Measurements from ENCODE around the gene CCL3. TPM values are rescaled to one million over a fixed set of nuclear protein-coding genes. Genes with fewer than 3 reads are reported as not detected.
"Not testable (repeated sequence)": the region's sequence is repeated elsewhere in the genome, so short reads cannot be mapped to it uniquely, and the experiment has no call there.

Gene CCL3
- total RNA-seq, 3 donors from 2014 or later, result 1.5 to 4.3 (median 4.1) TPM

GRCh38 chr17:36095992-36096391 lies 6.0 kb upstream of the CCL3 start:
- no peak for DNase-seq

GRCh38 chr17:36094746-36095145 lies 4.8 kb upstream of the CCL3 start:
- Histone ChIP-seq H3K4me1 (ENCODE audit: low read depth) (no peaks in the 10 kb centered on the region), H3K4me3 (no peak overlapping the region), H3K9me3 (no peaks in the 10 kb centered on the region), H3K36me3 (ENCODE audit: low read depth) (no peaks in the 10 kb centered on the region)
- ATAC-seq, result no peak
- TF ChIP-seq, protein P1, sequence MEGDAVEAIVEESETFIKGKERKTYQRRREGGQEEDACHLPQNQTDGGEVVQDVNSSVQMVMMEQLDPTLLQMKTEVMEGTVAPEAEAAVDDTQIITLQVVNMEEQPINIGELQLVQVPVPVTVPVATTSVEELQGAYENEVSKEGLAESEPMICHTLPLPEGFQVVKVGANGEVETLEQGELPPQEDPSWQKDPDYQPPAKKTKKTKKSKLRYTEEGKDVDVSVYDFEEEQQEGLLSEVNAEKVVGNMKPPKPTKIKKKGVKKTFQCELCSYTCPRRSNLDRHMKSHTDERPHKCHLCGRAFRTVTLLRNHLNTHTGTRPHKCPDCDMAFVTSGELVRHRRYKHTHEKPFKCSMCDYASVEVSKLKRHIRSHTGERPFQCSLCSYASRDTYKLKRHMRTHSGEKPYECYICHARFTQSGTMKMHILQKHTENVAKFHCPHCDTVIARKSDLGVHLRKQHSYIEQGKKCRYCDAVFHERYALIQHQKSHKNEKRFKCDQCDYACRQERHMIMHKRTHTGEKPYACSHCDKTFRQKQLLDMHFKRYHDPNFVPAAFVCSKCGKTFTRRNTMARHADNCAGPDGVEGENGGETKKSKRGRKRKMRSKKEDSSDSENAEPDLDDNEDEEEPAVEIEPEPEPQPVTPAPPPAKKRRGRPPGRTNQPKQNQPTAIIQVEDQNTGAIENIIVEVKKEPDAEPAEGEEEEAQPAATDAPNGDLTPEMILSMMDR (IDR thresholded peaks at IDR 0.05), result no peak
- intact Hi-C loops (cut with DNase I, micrococcal nuclease), result no loop called here
- no peak for DNase-seq

More at GRCh38 chr17:36095992-36096391, 6.0 kb upstream of the CCL3 start:
- no peaks in the 10 kb centered on the region for H3K9me3 ChIP-seq
- ATAC-seq, result no peak
- H3K4me1 ChIP-seq (ENCODE audit: low read depth), result no peaks in the 10 kb centered on the region
- H3K4me3 ChIP-seq, result no peak overlapping the region
- TF ChIP-seq, protein P1 (IDR thresholded peaks at IDR 0.05), result no peak
- no peaks in the 10 kb centered on the region for H3K36me3 ChIP-seq (ENCODE audit: low read depth)
- intact Hi-C loops (cut with DNase I, micrococcal nuclease), result no loop called here

- TF ChIP-seq, protein P1 (IDR thresholded peaks at IDR 0.05), result no peak
- Histone ChIP-seq H3K36me3 (ENCODE audit: low read depth) (no peaks in the 10 kb centered on the region), H3K9me3 (no peaks in the 10 kb centered on the region), H3K4me3 (no peak overlapping the region), H3K4me1 (ENCODE audit: low read depth) (no peaks in the 10 kb centered on the region)
- intact Hi-C loops (cut with DNase I, micrococcal nuclease), result no loop called here
- DNase-seq, result no peak
- ATAC-seq, result no peak
Measured at GRCh38 chr17:36094232-36094631, 4.3 kb upstream of the CCL3 start.

DNA sequence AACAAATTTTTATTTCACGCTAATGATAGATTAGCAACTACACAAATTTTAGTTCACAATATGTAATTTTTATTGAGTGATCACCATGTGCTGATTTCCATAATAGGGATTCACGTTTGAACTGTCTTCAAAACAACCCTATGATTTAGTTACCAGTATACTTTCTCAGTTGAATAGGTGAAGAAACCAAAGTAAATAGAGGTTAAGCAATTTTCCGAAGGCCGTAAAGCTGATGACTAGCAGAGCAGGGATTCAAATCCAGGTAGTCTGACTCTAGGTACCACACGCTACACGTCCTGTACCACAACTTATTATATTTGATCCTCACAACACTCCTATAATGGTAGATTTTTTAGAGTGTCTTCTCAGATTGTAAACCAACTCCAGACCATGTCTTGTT lies 2.8 kb upstream of the CCL3 start:
- intact Hi-C loops (cut with DNase I, micrococcal nuclease); DNase-seq; ATAC-seq; H3K4me3 ChIP-seq; H3K9me3 ChIP-seq; H3K4me1 ChIP-seq (ENCODE audit: low read depth); H3K36me3 ChIP-seq (ENCODE audit: low read depth): not testable (repeated sequence)

GRCh38 chr17:36092230-36092629 lies 2.3 kb upstream of the CCL3 start:
- ATAC-seq (no peak), DNase-seq (no peak)
- no peaks in the 10 kb centered on the region for H3K36me3 ChIP-seq (ENCODE audit: low read depth)
- TF ChIP-seq, protein P1 (IDR thresholded peaks at IDR 0.05), result no peak
- no peaks in the 10 kb centered on the region for H3K4me1 ChIP-seq (ENCODE audit: low read depth)
- no peaks in the 10 kb centered on the region for H3K9me3 ChIP-seq
- intact Hi-C loops (cut with DNase I, micrococcal nuclease), result no loop called here
- no peak overlapping the region for H3K4me3 ChIP-seq

- ATAC-seq (no peak), DNase-seq (no peak)
- intact Hi-C loops (cut with DNase I, micrococcal nuclease), result no loop called here
- Histone ChIP-seq H3K4me3 (no peak overlapping the region), H3K4me1 (ENCODE audit: low read depth) (no peaks in the 10 kb centered on the region), H3K36me3 (ENCODE audit: low read depth) (no peaks in the 10 kb centered on the region), H3K9me3 (no peaks in the 10 kb centered on the region)
- TF ChIP-seq, protein P1 (IDR thresholded peaks at IDR 0.05), result no peak
Measured at GRCh38 chr17:36089339-36089865, 541 bp downstream of the CCL3 start.

All from mucosa of descending colon (tissue), 3 donors.